C4-2B (cell line): ENCODE measurements around the gene SMIM22.

Source experiments
- H3K27ac ChIP-seq: fragments of 450-650 bp; 2 replicates; pipeline ENCODE4 v1.5.1; 2017
- ZFX ChIP-seq: fragments of 450-650 bp; IDR thresholded peaks from 2 replicates; pipeline ENCODE4 v1.6.1; 2017
- TF ChIP-seq, protein P1 (sequence below): fragments of 450-650 bp; conservative IDR thresholded peaks from 2 replicates; pipeline ENCODE4 v1.5.1; 2017; ENCODE audit warnings: mild to moderate bottlenecking

The SMIM22 gene

DNA sequence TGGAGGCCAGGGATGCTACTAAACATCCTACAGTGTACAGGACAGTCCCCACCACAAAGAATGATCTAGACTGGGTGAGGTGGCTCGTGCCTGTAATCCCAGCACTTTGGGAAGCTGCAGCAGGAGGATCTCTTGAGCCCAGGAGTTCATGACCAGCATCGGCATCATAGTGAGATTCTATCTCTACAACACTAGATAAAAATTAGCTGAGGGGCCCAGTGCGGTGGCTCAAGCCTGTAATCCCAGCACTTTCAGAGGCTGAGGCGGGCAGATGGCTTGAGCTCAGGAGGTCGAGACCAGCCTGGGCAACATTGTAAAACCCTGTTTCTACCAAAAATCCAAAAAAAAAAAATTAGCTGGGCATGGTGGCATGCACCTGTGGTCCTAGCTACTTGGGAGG, 22.8 kb upstream of the SMIM22 start:
- TF ChIP-seq, protein P1, sequence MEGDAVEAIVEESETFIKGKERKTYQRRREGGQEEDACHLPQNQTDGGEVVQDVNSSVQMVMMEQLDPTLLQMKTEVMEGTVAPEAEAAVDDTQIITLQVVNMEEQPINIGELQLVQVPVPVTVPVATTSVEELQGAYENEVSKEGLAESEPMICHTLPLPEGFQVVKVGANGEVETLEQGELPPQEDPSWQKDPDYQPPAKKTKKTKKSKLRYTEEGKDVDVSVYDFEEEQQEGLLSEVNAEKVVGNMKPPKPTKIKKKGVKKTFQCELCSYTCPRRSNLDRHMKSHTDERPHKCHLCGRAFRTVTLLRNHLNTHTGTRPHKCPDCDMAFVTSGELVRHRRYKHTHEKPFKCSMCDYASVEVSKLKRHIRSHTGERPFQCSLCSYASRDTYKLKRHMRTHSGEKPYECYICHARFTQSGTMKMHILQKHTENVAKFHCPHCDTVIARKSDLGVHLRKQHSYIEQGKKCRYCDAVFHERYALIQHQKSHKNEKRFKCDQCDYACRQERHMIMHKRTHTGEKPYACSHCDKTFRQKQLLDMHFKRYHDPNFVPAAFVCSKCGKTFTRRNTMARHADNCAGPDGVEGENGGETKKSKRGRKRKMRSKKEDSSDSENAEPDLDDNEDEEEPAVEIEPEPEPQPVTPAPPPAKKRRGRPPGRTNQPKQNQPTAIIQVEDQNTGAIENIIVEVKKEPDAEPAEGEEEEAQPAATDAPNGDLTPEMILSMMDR = no peak
- no peak for TF ChIP-seq ZFX
- H3K27ac ChIP-seq = no peak overlapping the region

DNA sequence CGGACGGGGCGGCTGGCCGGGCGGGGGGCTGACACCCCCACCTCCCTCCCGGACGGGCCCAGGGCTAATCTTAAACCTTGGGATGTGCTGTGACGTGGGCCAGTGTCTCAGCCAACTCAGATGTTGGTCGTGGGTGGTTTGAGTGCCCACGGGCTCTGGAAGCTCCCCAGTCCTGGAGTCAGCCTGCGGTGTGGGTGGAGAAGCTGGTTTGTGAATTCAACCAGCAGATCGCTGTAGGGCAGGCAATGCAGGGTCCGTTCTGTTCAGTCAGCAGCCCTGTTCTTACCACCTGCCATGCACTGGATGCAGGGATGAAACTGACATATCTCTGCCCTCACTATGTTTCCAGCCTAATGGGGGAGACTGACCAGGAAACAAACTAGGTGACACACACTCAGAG, 20.2 kb upstream of the SMIM22 start:
- no peak overlapping the region for H3K27ac ChIP-seq
- no peak for TF ChIP-seq ZFX
- TF ChIP-seq, protein P1 = no peak

DNA sequence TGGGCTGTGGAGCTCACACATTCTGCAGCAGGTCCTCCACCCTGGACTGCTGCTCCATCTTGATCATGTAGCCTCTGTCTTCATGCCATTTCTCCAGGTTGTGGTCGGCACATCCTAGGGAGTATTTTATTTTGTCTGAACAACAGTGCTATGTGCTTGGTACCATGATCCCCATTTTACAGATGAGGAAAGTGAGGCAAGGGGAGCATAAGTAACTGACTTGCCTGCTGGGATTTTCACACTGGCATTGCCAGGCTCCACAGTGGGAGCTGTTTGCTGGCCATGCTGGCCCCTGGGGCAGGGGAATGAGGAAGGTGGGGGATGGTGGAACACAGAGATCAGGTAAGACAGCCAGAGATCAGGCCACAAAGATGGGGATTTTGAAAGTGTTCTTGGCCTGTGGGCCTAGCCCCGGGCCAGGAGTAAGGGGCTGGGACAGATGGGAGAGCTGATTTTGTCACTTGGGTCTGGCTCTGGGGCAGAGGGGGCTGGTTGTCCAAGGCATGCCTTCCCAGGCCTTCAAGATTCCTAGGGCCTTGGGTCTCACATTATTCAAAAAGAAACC, 18.9 kb upstream of the SMIM22 start:
- H3K27ac ChIP-seq = no peak overlapping the region
- TF ChIP-seq, protein P1 = no peak
- no peak for TF ChIP-seq ZFX

DNA sequence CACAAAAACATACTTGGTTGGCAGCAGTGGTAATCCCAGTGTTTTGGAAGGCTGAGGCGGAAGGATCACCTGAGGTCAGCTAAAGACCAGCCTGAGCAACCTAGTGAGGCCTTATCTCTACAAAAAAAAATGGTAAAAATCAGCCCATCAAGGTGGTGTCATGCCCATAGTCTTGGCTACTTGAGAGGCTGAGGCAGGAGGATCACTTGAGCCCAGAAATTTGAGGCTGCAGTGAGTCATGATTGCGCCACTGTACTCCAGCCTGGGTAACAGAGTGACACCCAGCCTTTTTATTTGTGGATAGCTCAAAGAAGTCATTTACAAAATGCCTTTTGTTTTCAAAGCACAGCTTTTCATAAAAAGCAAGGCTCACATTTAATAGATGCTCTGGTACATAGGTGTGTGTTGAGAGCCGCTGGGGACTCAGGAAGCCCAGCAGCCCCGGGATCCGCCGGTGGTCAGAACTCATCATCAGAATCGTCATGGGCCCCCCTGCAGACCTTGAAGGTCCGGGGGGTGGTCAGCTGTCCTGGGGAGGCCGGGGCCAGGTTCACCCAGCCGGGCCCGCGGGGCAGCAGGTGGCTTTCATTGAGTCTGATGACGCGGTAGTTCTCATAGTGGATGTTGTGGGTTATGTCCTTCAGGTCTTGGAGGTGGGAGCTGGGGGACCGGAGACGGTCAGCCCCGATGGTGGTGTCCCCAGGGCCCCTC, 17.7 kb upstream of the SMIM22 start:
- TF ChIP-seq, protein P1 = no peak
- TF ChIP-seq ZFX = no peak

DNA sequence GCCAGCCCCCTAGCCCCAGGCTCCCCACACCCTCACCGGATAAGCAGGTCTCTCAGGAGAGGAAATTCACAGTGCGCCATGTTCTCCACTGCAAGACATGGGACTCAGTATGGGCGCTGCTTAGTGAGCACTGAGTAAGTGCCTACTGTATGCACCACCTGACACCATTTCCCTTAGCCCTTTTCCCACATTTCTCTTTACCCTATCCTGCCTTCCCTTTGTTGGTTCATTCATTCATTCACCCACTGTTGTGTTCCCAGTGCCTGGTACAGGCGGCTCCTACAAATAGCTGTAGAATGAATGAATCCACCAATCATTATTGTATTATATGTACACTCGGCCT, 17.1 kb upstream of the SMIM22 start:
- no peak for TF ChIP-seq ZFX
- TF ChIP-seq, protein P1 = no peak
- H3K27ac ChIP-seq = no peak overlapping the region

More for the DNA sequence above, 17.7 kb upstream of the SMIM22 start:
- H3K27ac ChIP-seq = no peak overlapping the region

DNA sequence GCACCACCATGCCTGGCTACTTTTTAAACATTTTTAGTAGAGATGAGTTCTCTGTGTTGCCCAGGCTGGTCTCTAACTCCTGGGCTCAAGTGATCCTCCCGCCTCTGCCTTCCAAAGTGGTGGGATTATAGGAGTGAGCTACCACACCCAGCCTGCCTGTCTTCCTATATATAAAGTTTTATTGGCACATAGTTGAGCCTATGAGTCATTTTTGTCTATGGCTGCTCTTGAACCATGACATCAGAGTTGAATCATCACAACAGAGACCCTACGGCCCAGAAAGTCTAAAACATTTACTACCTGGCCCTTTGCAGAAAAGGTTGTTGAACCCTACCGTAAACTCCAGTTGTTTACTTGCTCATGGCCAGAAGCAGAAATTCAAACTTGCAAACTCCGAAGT, 14.9 kb upstream of the SMIM22 start:
- TF ChIP-seq ZFX = no peak
- TF ChIP-seq, protein P1 = no peak
- H3K27ac ChIP-seq = no peak overlapping the region

DNA sequence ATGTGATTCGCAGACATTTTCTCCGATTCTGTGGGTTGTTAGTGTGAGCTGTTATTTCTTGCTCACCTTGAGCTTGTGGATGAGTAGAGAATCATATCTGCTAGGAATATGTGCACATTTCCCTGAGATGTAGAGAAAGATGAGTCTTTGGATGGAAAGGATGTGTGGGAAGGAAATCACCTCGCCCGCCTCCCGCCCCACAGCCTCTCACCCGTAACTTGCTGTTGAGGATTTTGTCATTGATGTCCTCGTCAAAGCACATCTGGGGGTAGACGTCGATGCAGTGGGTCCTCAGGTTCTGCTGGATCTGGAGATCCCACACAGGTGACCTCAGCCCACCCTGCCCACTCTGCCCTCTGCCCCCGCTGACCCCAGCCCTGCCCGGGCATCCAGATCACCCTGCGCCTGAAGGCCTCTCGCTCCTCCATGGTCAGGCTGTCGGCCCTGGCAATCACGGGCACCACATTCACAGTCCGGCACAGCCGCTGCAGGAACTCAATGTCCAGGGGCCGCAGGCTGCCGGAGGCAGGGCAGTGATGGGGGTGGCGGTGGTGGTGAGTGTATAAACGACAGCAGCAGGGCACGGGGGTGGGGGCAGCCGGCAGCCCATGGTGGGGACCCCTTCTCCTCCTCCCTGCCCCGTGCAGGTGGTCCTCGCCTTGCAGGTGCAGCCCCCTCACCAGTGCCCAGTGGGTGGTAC, 11.8 kb upstream of the SMIM22 start:
- no peak for TF ChIP-seq ZFX
- TF ChIP-seq, protein P1 = no peak
- no peak overlapping the region for H3K27ac ChIP-seq
